OCI-LY3 (cell line): Measurements from ENCODE around the gene SNX24.
A peak's percentile ranks its signal among the peaks of the same experiment; 100 is the strongest.
"Not testable (repeated sequence)": the region's sequence is repeated elsewhere in the genome, so short reads cannot be mapped to it uniquely, and the experiment has no call there.

Source experiments
- H2AFZ ChIP-seq: fragments of 200-600, 300-600 bp; shearing (Covaris generic); 2 replicates; pipeline ENCODE4 v1.6.0; 2014; ENCODE audit warnings: antibody characterized with exemption, low read depth, low read length
- H3K27ac ChIP-seq: fragments of 200-600, 300-600 bp; sonication (generic); 2 replicates; pipeline ENCODE4 v1.5.1; 2014; ENCODE audit warnings: mild to moderate bottlenecking, low read length, moderate library complexity, mixed read lengths
- H3K27me3 ChIP-seq: fragments of 200-600, 300-600 bp; sonication (generic); 2 replicates; pipeline ENCODE4 v1.6.1; 2014; ENCODE audit warnings: low read depth, low read length, mixed read lengths
- H3K36me3 ChIP-seq: fragments of 200-600, 300-600 bp; sonication (generic); replicated peaks from 2 replicates; pipeline ENCODE3; 2014; ENCODE audit warnings: low read depth, low read length, mixed read lengths
- H3K4me1 ChIP-seq: fragments of 300-600, 200-600 bp; sonication (generic); 2 replicates; pipeline ENCODE4 v1.6.1; 2014; ENCODE audit warnings: low read length, mixed read lengths
- H3K4me2 ChIP-seq: fragments of 200-600, 300-600 bp; sonication (generic); 2 replicates; pipeline ENCODE4 v1.6.1; 2014; ENCODE audit warnings: low read length, mixed read lengths
- H3K4me3 ChIP-seq: fragments of 300-600, 200-600 bp; sonication (generic); 2 replicates; pipeline ENCODE4 v1.5.1; 2014; ENCODE audit warnings: antibody characterized with exemption, mild to moderate bottlenecking, low read length, moderate library complexity
- H3K79me2 ChIP-seq: fragments of 300-600, 200-600 bp; shearing (Covaris generic); 2 replicates; pipeline ENCODE4 v1.6.1; 2014; ENCODE audit warnings: mild to moderate bottlenecking, low read length, mixed read lengths
- H3K9ac ChIP-seq: fragments of 300-600, 200-600 bp; shearing (Covaris generic); 2 replicates; pipeline ENCODE4 v1.6.0; 2014; ENCODE audit warnings: mild to moderate bottlenecking, low read length, moderate library complexity
- H3K9me3 ChIP-seq: fragments of 200-600, 300-600 bp; shearing (Covaris generic); 2 replicates; pipeline ENCODE4 v1.6.1; 2014; ENCODE audit warnings: low read length, mixed read lengths; ENCODE audit not compliant: insufficient read depth
- H4K20me1 ChIP-seq: fragments of 200-600, 300-600 bp; sonication (generic); 2 replicates; pipeline ENCODE4 v1.6.1; 2016; ENCODE audit warnings: low read length, mixed read lengths; ENCODE audit not compliant: insufficient read depth
- CTCF ChIP-seq: fragments of 200-600, 300-600 bp; sonication (generic); IDR thresholded peaks from 2 replicates; pipeline ENCODE4 v1.5.1; 2014; ENCODE audit warnings: antibody characterized with exemption, low read length, low read depth
- EZH2phosphoT487 ChIP-seq: fragments of 200-600 bp; shearing (Covaris generic); IDR thresholded peaks from 2 replicates; pipeline ENCODE4 v1.6.1; 2018; ENCODE audit warnings: antibody characterized with exemption, mixed run types, low read depth

The SNX24 gene

DNA sequence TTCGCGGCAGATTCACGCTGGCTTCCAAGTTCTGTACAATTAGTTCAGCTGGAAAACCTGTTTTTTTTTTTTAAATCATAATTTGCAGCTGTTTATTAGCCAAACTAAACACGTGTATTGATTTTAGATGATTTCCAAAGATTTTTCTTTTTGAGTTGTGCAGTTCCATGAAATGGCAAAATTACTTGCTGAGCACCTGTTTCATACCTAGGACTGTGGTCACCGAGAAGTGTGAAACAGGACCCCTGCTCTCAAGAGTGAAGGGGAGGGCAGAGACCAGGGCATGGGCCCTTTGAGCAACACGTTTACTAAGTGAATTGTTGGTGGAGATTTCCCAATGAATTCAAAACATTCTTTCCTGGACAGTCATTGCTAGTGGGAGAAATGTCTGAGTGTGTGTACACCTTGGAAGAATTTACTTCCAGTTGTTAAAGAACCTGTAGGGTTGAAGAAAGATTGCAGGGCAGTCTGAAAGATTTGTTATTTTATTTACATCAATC is 688 bp downstream of the SNX24 start:
- Histone ChIP-seq H3K27me3 (no peaks in the 10 kb centered on the region), H4K20me1 (no peaks in the 10 kb centered on the region), H3K4me2 (peak overlapping the region; percentile 65), H3K27ac (no peak overlapping the region), H2AFZ (peak overlapping the region; percentile 74; the same call in 1 of the 2 replicates), H3K79me2 (no peaks in the 10 kb centered on the region), H3K36me3 (no peaks in the 10 kb centered on the region), H3K9ac (peak overlapping the region; percentile 85), H3K9me3 (no peaks in the 10 kb centered on the region), H3K4me1 (peaks cover 21% of the 10 kb centered on the region), H3K4me3 (peak overlapping the region; percentile 92)
- no peak for TF ChIP-seq EZH2phosphoT487
- TF ChIP-seq CTCF: no peak

DNA sequence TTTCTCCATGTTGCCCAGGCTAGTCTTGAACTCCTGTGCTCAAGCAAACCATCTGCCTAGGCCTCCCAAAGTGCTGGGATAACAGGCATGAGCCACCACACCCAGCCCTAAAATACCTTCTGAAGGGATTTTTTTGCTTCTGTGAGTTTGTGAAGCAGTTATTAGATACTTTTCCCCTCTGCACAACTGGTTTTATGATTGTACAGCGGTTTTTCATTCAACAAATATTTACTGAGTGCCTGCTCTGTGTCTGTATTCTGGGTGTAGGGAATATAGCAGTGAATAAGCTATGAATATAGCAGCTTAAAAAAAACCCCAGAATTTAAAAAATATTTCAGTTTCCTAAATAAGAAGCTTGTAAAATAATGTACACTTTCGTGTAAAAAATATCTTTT is 2.3 kb downstream of the SNX24 start:
- H3K9me3 ChIP-seq: no peaks in the 10 kb centered on the region
- H3K36me3 ChIP-seq: no peaks in the 10 kb centered on the region
- no peak overlapping the region for H3K4me2 ChIP-seq
- no peaks in the 10 kb centered on the region for H3K27me3 ChIP-seq
- no peaks in the 10 kb centered on the region for H3K79me2 ChIP-seq
- no peak overlapping the region for H3K9ac ChIP-seq
- H3K27ac ChIP-seq: no peak overlapping the region
- H2AFZ ChIP-seq: no peak overlapping the region
- H4K20me1 ChIP-seq: no peaks in the 10 kb centered on the region
- H3K4me3 ChIP-seq: no peak overlapping the region
- H3K4me1 ChIP-seq: peaks cover 21% of the 10 kb centered on the region
- TF ChIP-seq CTCF (no peak), EZH2phosphoT487 (no peak)

DNA sequence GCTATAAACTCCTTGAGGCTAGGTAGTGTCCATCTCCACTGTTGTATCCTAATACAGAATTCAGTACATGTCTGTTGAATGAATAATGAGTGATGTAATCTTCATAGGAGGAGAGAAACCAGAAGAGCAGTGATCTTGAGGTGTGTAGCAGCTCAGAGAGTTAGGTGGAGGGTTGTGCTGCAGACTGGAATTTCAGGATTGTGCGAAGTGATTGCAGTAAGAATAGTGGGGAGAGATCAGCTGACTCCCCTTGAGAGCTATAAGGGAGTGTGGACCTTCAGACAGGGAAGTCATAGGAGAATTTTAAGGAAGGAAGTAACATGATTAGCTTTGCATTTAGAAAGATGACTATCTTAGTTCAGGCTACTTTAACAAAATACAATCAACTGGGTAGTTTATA is 4.4 kb downstream of the SNX24 start:
- Histone ChIP-seq H3K36me3 (no peaks in the 10 kb centered on the region), H3K79me2 (no peaks in the 10 kb centered on the region), H3K9me3 (no peaks in the 10 kb centered on the region), H4K20me1 (no peaks in the 10 kb centered on the region), H2AFZ (no peak overlapping the region), H3K4me1 (peaks cover 14% of the 10 kb centered on the region), H3K27ac (no peak overlapping the region), H3K9ac (no peak overlapping the region), H3K4me2 (no peak overlapping the region), H3K4me3 (no peak overlapping the region), H3K27me3 (no peaks in the 10 kb centered on the region)
- TF ChIP-seq CTCF (no peak), EZH2phosphoT487 (no peak)

DNA sequence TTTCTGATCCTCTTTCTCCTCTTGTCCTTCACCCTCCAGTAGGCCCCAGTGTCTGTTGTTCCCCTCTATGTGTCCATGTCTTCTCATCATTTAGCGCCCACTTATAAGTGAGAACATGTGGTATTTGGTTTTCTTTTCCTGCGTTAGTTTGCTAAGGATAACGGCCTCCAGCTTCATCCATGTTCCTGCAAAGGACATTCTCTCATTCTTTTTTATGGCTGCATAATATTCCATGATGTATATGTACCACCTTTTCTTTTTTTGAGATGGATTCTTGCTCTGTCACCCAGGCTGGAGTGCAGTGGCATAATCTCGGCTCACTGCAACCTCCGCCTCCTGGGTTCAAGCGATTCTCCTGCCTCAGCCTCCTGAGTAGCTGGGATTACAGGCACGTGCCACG is 12.1 kb downstream of the SNX24 start:
- not testable (repeated sequence) for H3K27ac ChIP-seq, H3K4me1 ChIP-seq, H2AFZ ChIP-seq, H3K79me2 ChIP-seq, H3K27me3 ChIP-seq, H3K4me3 ChIP-seq, H3K36me3 ChIP-seq, H4K20me1 ChIP-seq, H3K9ac ChIP-seq, H3K9me3 ChIP-seq, H3K4me2 ChIP-seq

DNA sequence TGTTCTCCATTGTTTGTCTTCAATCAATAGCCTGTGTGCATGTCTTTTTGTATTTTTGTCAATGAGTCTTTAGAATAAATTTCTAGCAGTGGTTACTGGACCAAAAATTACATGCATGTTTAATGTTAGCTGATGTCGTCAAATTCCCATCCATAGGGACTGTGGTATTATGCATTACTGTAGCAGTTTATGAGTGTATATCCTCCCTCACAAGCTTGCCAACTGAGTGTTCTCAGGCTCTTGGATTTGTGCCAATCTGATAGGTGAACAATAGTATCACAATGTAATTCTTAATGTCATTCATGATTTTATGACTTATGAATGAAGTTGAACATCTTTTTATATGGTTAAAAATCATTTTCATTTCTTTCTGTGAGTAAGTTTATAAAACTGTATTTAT is 13.0 kb downstream of the SNX24 start:
- H3K9ac ChIP-seq: no peak overlapping the region
- H2AFZ ChIP-seq: no peak overlapping the region
- no peaks in the 10 kb centered on the region for H3K9me3 ChIP-seq
- TF ChIP-seq EZH2phosphoT487: no peak
- no peaks in the 10 kb centered on the region for H3K27me3 ChIP-seq
- no peak overlapping the region for H3K4me3 ChIP-seq
- no peaks in the 10 kb centered on the region for H3K4me1 ChIP-seq
- no peaks in the 10 kb centered on the region for H4K20me1 ChIP-seq
- H3K4me2 ChIP-seq: no peak overlapping the region
- no peaks in the 10 kb centered on the region for H3K79me2 ChIP-seq
- H3K36me3 ChIP-seq: no peaks in the 10 kb centered on the region
- no peak overlapping the region for H3K27ac ChIP-seq
